CD8-positive, alpha-beta memory T cell (primary cell): ENCODE data around the gene CC2D1A. TPM values are rescaled to one million over a fixed set of nuclear protein-coding genes. Genes with fewer than 3 reads are reported as not detected.

ENCODE experiments used
- CTCF ChIA-PET: fragments of 350-600 bp; sonication (Branson Sonifier 250); formaldehyde crosslinking; loops from one replicate; lab custom pipeline; 2021; ENCODE audit warnings: antibody characterized with exemption; lab: Charles Lee
- POLR2A ChIA-PET: fragments of 350-600 bp; sonication (Branson Sonifier 250); formaldehyde crosslinking; loops from one replicate; lab custom pipeline; 2021; ENCODE audit warnings: antibody characterized with exemption; lab: Charles Lee
- DNase-seq, 5 donors: peaks; one replicate each; pipeline versions ENCODE4 v3.0.0 to v3.0.0-alpha.2; 2020 to 2022; ENCODE audit warnings: mixed read lengths in 1 of 5
- H3K27ac ChIP-seq: one replicate; pipeline ENCODE4 v1.7.0; 2013; ENCODE audit warnings: low read depth, mild to moderate bottlenecking, low read length, moderate library complexity
- H3K27me3 ChIP-seq: 2 replicates; pipeline ENCODE4 v1.7.0; 2013; ENCODE audit warnings: low read length, mild to moderate bottlenecking; ENCODE audit not compliant: insufficient read depth, poor library complexity, severe bottlenecking
- H3K36me3 ChIP-seq: 2 replicates; pipeline ENCODE4 v1.7.0; 2013; ENCODE audit warnings: mild to moderate bottlenecking, low read length, moderate library complexity; ENCODE audit not compliant: insufficient read depth
- H3K4me1 ChIP-seq: 2 replicates; pipeline ENCODE4 v1.7.0; 2013; ENCODE audit warnings: mild to moderate bottlenecking, low read length, moderate library complexity; ENCODE audit not compliant: insufficient read depth
- H3K4me3 ChIP-seq: 2 replicates; pipeline ENCODE4 v1.7.0; 2013; ENCODE audit warnings: mild to moderate bottlenecking, low read length
- H3K9me3 ChIP-seq: 2 replicates; pipeline ENCODE4 v1.7.0; 2013; ENCODE audit warnings: mild to moderate bottlenecking, low read length
- H3K27ac Mint-ChIP-seq, 8 donors: one replicate each; pipeline ENCODE4 v1.8.0; 2020 to 2021; ENCODE audit warnings: mixed read lengths in 8 of 8, mild to moderate bottlenecking in 6 of 8, inconsistent platforms in 3 of 8, moderate library complexity in 3 of 8
- H3K27me3 Mint-ChIP-seq, 2 donors: one replicate each; pipeline ENCODE4 v1.8.0; 2020 to 2021; ENCODE audit warnings: mixed read lengths in 2 of 2, mild to moderate bottlenecking in 1 of 2, moderate library complexity in 1 of 2
- H3K36me3 Mint-ChIP-seq, 3 donors: one replicate each; pipeline ENCODE4 v1.8.0; 2020 to 2021; ENCODE audit warnings: mixed read lengths in 3 of 3, inconsistent platforms in 1 of 3, mild to moderate bottlenecking in 1 of 3
- H3K4me1 Mint-ChIP-seq, 3 donors: one replicate each; pipeline ENCODE4 v1.8.0; 2020 to 2021; ENCODE audit warnings: mixed read lengths in 3 of 3, inconsistent platforms in 1 of 3, mild to moderate bottlenecking in 1 of 3
- H3K4me3 Mint-ChIP-seq, 7 donors: one replicate each; pipeline ENCODE4 v1.8.0; 2020 to 2021; ENCODE audit warnings: mixed read lengths in 7 of 7, mild to moderate bottlenecking in 6 of 7, moderate library complexity in 4 of 7, inconsistent platforms in 2 of 7
- H3K9me3 Mint-ChIP-seq, 5 donors: one replicate each; pipeline ENCODE4 v1.8.0; 2020 to 2022; ENCODE audit warnings: mixed read lengths in 5 of 5, mild to moderate bottlenecking in 3 of 5, moderate library complexity in 2 of 5, inconsistent platforms in 1 of 5
- polyA plus RNA-seq: library from polyadenylated mRNA; unstranded; fragments of 300-500 nt; fragmentation: Illumina TruSeq; gene quantifications from one replicate; pipeline ENCODE4 v1.2.3, GENCODE V29; 2021
- total RNA-seq, 2 experiments: library from RNA; stranded (reverse); gene quantifications; one replicate each; pipeline ENCODE4 v1.2.3, GENCODE V29; 2021

CC2D1A gene
- total and polyA plus RNA-seq, 3 experiments from 2014 or later = 15.3 to 31.0 (median 30.8) TPM

- Histone ChIP-seq H3K4me3 (no peak overlapping the region), H3K27ac (no peak overlapping the region), H3K4me1 (no peaks in the 10 kb centered on the region), H3K36me3 (no peaks in the 10 kb centered on the region), H3K27me3 (no peaks in the 10 kb centered on the region), H3K9me3 (no peaks in the 10 kb centered on the region)
- ChIA-PET POLR2A (no interaction called here), CTCF (no interaction called here)
- Mint-ChIP-seq H3K4me3 (no peak overlapping the region), H3K27me3 (peaks cover 0 to 16% of the 10 kb centered on the region in 2 donors), H3K27ac (no peak overlapping the region), H3K4me1 (peaks cover 0 to 4% (median 2%) of the 10 kb centered on the region in 3 donors), H3K9me3 (no peaks in the 10 kb centered on the region), H3K36me3 (peaks cover 3 to 24% (median 4%) of the 10 kb centered on the region in 3 donors)
- DNase-seq = no peak
Measured at GRCh38 chr19:13930402-13930801, 24.4 kb downstream of the CC2D1A start.

GRCh38 chr19:13931391-13932148, 25.6 kb downstream of the CC2D1A start:
- no peak for DNase-seq
- H3K36me3 Mint-ChIP-seq = peaks cover 2 to 17% (median 4%) of the 10 kb centered on the region in 3 donors
- no peak overlapping the region for H3K4me3 ChIP-seq
- CTCF ChIA-PET = no interaction called here
- H3K27ac ChIP-seq = no peak overlapping the region
- H3K36me3 ChIP-seq = no peaks in the 10 kb centered on the region
- H3K9me3 Mint-ChIP-seq = no peaks in the 10 kb centered on the region
- H3K9me3 ChIP-seq = no peaks in the 10 kb centered on the region
- H3K4me1 Mint-ChIP-seq = peaks cover 0 to 4% (median 2%) of the 10 kb centered on the region in 3 donors
- no peak overlapping the region for H3K27ac Mint-ChIP-seq
- POLR2A ChIA-PET = interaction anchor here (0.6 kb wide), 1 partner anchor 71 kb away, joined by 3 read pairs; no protein-coding TSS in a partner anchor
- no peaks in the 10 kb centered on the region for H3K27me3 ChIP-seq
- no peaks in the 10 kb centered on the region for H3K4me1 ChIP-seq
- H3K27me3 Mint-ChIP-seq = peaks cover 0 to 16% of the 10 kb centered on the region in 2 donors
- no peak overlapping the region for H3K4me3 Mint-ChIP-seq

DNA sequence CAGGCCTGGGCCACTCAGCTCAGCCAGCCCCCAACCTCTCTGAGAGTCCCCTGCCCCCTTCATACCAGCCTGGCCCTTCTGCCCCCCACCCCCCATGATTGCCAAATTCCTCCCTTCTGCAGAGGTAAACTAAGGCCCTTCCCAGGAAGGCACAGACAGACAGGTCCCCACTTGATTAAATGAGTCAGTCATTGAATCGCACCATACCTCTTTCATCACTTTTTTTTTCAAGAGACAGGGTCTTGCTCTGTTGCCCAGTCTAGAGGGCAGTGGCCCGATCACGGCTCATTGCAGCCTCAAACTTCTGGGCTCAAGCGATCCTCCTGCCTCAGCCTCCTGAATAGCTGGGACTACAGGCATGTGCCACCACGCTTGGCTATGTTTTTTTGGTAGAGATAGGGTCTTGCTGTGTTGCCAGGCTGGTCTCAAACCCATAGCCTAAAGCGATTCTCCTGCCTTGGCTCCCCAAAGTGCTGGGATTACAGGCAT, 26.2 kb downstream of the CC2D1A start:
- peaks cover 0 to 4% (median 2%) of the 10 kb centered on the region in 3 donors for H3K4me1 Mint-ChIP-seq
- no peak for DNase-seq
- H3K9me3 Mint-ChIP-seq = no peaks in the 10 kb centered on the region
- ChIA-PET POLR2A (interaction anchor here (0.8 kb wide), 1 partner anchor 203 kb away, joined by 6 read pairs; no protein-coding TSS in a partner anchor), CTCF (interaction anchor here (1.6 kb wide), 1 partner anchor 116 kb away, joined by 4 read pairs; no protein-coding TSS in a partner anchor)
- Histone ChIP-seq H3K9me3 (no peaks in the 10 kb centered on the region), H3K4me1 (no peaks in the 10 kb centered on the region), H3K36me3 (no peaks in the 10 kb centered on the region), H3K27ac (no peak overlapping the region), H3K4me3 (no peak overlapping the region), H3K27me3 (no peaks in the 10 kb centered on the region)
- peaks cover 0 to 16% of the 10 kb centered on the region in 2 donors for H3K27me3 Mint-ChIP-seq
- H3K27ac Mint-ChIP-seq = peak overlapping the region in 1 of 8 donors; percentile 94
- peaks cover 2 to 10% (median 4%) of the 10 kb centered on the region in 3 donors for H3K36me3 Mint-ChIP-seq
- H3K4me3 Mint-ChIP-seq = no peak overlapping the region

DNA sequence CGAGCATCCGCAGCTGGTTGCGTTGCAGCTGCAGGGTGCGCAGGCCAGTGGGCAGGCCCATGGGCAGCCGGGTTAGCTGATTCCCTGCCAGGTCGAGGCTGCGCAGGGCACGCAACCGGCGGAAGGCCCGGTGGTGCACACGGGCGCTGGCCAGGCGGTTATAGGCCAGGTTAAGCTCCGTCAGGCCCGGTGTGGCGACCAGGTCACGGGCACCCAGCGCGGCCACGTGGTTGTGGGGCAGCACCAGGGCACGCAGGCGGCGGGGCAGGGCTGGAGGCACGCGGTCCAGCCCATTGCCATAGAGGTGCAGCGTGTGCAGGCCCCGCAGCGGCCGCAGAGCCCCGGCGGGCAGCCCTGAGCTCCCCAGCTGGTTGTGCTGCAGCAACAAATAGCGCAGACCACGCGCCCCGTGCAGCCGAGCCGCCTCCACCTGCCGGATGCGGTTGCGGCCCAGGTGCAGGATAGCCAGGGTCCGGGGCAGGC, 27.0 kb downstream of the CC2D1A start:
- no peak for DNase-seq
- Mint-ChIP-seq H3K4me1 (peaks cover 0 to 4% (median 2%) of the 10 kb centered on the region in 3 donors), H3K36me3 (peaks cover 2 to 8% (median 4%) of the 10 kb centered on the region in 3 donors), H3K27ac (no peak overlapping the region), H3K4me3 (no peak overlapping the region), H3K27me3 (peaks cover 2 to 20% of the 10 kb centered on the region in 2 donors), H3K9me3 (peaks cover 0 to 2% (median 0%) of the 10 kb centered on the region in 5 donors)
- Histone ChIP-seq H3K27ac (no peak overlapping the region), H3K27me3 (no peaks in the 10 kb centered on the region), H3K36me3 (no peaks in the 10 kb centered on the region), H3K9me3 (no peaks in the 10 kb centered on the region), H3K4me1 (no peaks in the 10 kb centered on the region), H3K4me3 (no peak overlapping the region)
- CTCF ChIA-PET = interaction anchor here (0.8 to 1.9 kb wide), 5 partner anchors 67 to 140 kb away, joined by 3 to 8 read pairs (median 4); partner anchors contain the start of gene MISP3
- POLR2A ChIA-PET = interaction anchor here (0.8 kb wide), 1 partner anchor 203 kb away, joined by 6 read pairs; no protein-coding TSS in a partner anchor

DNA sequence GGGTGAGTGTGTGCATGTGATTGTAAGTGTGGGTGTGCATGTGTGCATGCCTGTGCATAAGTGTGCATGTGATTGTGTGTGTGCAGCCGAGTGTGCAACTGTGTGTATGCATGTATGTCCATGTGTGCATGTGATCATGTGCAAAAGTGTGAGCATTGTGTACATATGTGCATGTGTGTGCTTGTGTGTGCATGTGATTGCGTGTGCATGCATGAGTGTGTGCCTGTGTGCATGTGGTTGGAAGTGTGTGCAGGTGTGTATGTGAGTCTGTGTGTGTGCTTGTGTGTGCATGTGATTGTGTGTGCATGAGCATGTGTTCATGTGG, 28.7 kb downstream of the CC2D1A start:
- H3K36me3 Mint-ChIP-seq = no peaks in the 10 kb centered on the region
- no peak overlapping the region for H3K4me3 Mint-ChIP-seq
- H3K36me3 ChIP-seq = no peaks in the 10 kb centered on the region
- peak overlapping the region in 1 of 8 donors; percentile 36 for H3K27ac Mint-ChIP-seq
- H3K4me1 Mint-ChIP-seq = peaks cover 0 to 4% (median 2%) of the 10 kb centered on the region in 3 donors
- no peaks in the 10 kb centered on the region for H3K9me3 ChIP-seq
- no peak overlapping the region for H3K4me3 ChIP-seq
- no peaks in the 10 kb centered on the region for H3K27me3 ChIP-seq
- H3K27me3 Mint-ChIP-seq = peaks cover 2 to 20% of the 10 kb centered on the region in 2 donors
- no peak overlapping the region for H3K27ac ChIP-seq
- DNase-seq = no peak
- peaks cover 0 to 2% (median 0%) of the 10 kb centered on the region in 5 donors for H3K9me3 Mint-ChIP-seq
- H3K4me1 ChIP-seq = no peaks in the 10 kb centered on the region
- CTCF ChIA-PET = interaction anchor here (0.8 kb wide), 1 partner anchor 137 kb away, joined by 3 read pairs; no protein-coding TSS in a partner anchor
- POLR2A ChIA-PET = no interaction called here

- no peaks in the 10 kb centered on the region for H3K36me3 Mint-ChIP-seq
- peaks cover 0 to 4% (median 2%) of the 10 kb centered on the region in 3 donors for H3K4me1 Mint-ChIP-seq
- peaks cover 0 to 2% (median 0%) of the 10 kb centered on the region in 5 donors for H3K9me3 Mint-ChIP-seq
- Histone ChIP-seq H3K9me3 (no peaks in the 10 kb centered on the region), H3K36me3 (no peaks in the 10 kb centered on the region), H3K27ac (no peak overlapping the region), H3K27me3 (no peaks in the 10 kb centered on the region), H3K4me3 (no peak overlapping the region), H3K4me1 (no peaks in the 10 kb centered on the region)
- POLR2A ChIA-PET = interaction anchor here (0.6 kb wide), 1 partner anchor 510 kb away, joined by 3 read pairs; no protein-coding TSS in a partner anchor
- H3K4me3 Mint-ChIP-seq = no peak overlapping the region
- H3K27ac Mint-ChIP-seq = no peak overlapping the region
- CTCF ChIA-PET = no interaction called here
- H3K27me3 Mint-ChIP-seq = peaks cover 2 to 20% of the 10 kb centered on the region in 2 donors
- no peak for DNase-seq
Measured at GRCh38 chr19:13935765-13936510, 29.9 kb downstream of the CC2D1A start.

- POLR2A ChIA-PET = no interaction called here
- peaks cover 0 to 4% (median 2%) of the 10 kb centered on the region in 3 donors for H3K4me1 Mint-ChIP-seq
Measured at GRCh38 chr19:13937479-13938300, 31.7 kb downstream of the CC2D1A start.

More at GRCh38 chr19:13937479-13938300, 31.7 kb downstream of the CC2D1A start:
- Histone ChIP-seq H3K9me3 (no peaks in the 10 kb centered on the region), H3K27me3 (no peaks in the 10 kb centered on the region), H3K4me1 (no peaks in the 10 kb centered on the region), H3K4me3 (no peak overlapping the region), H3K36me3 (no peaks in the 10 kb centered on the region), H3K27ac (no peak overlapping the region)
- DNase-seq = no peak
- peaks cover 0 to 2% (median 0%) of the 10 kb centered on the region in 5 donors for H3K9me3 Mint-ChIP-seq
- CTCF ChIA-PET = no interaction called here
- H3K27me3 Mint-ChIP-seq = peaks cover 2 to 20% of the 10 kb centered on the region in 2 donors
- H3K4me3 Mint-ChIP-seq = no peak overlapping the region
- no peaks in the 10 kb centered on the region for H3K36me3 Mint-ChIP-seq
- peak overlapping the region in 1 of 8 donors; percentile 72 for H3K27ac Mint-ChIP-seq
